Activated CD4-positive, alpha-beta T cell treated with anti-CD3 and anti-CD28 coated beads for 48 hours (primary cell): Measurements from ENCODE around the gene COPA.
A peak's percentile ranks its signal among the peaks of the same experiment; 100 is the strongest.

Source experiments
- DNase-seq: peaks from one replicate; pipeline ENCODE4 v3.0.0-alpha.2; 2020

The COPA gene

GRCh38 chr1:160261893-160262794 lies 80.9 kb downstream of the COPA start, which contains the start of gene DCAF8:
TSS of gene DCAF8 (minus strand) at chr1:160262549. CDS start at chr1:160244008, 18,541 bp downstream.
- DNase-seq = peak; percentile 99

DNA sequence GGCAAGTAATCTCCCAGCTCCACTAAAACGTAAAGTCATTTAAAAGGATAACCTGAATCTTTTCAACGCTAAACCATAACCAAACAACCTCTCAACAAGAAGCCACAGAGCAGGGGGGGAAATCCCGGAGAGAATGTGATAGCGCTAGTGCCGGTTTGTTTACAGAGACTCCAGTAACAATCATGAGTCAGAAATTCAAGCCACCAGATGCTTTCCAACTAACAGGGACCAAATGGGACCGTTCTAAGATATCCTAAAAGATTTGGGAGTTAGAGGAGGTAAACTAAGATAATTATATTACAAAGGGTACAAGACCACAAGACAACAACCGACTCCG lies 81.5 kb downstream of the COPA start:
- peak; percentile 81 for DNase-seq

DNA sequence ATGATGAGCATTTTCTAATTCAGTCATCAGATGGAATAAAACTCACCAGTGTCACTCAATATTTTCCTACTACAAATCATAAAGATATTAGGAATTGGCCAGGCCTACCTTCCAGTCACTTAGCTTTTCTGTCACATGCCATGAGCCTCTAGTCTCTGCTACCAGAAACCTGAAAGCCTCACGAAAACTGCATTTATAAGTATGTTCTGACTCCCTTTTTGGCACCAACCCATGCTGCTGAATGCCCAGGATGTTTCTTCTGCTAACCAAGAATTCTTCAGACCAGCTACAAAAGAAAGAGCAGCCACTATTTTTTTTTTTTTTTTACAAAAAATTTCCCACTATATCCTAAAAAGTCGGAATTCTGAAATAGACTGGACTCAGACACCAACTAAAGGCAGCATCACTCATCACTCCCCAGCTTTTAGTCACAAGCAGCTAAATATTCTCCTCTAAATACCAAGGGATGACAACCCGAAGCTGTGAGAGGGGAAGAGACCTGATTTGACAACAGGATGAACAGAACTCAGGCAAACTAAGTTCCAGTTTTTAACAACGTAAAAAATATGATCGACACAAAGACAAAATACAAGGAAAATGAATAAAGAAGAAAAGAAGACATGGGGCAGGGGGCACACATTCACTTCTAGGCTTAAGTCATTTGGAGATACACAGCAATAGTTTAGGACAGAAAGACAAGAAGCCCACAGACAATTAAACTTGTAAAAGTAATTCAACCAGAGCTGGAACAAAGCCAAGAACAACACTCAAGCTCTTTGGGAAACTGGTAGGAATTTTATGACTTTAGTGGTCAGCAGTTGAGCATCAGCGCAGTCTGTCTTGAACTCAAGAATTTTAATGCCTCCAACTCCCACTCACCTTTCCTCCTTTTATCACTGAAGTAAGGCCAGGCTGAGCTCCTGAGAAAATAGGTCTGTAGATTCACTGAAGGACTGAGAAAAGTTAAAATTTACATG lies 82.4 kb downstream of the COPA start:
- no peak for DNase-seq

- DNase-seq = no peak
Observed at GRCh38 chr1:160258177-160258798, 84.8 kb downstream of the COPA start.

DNA sequence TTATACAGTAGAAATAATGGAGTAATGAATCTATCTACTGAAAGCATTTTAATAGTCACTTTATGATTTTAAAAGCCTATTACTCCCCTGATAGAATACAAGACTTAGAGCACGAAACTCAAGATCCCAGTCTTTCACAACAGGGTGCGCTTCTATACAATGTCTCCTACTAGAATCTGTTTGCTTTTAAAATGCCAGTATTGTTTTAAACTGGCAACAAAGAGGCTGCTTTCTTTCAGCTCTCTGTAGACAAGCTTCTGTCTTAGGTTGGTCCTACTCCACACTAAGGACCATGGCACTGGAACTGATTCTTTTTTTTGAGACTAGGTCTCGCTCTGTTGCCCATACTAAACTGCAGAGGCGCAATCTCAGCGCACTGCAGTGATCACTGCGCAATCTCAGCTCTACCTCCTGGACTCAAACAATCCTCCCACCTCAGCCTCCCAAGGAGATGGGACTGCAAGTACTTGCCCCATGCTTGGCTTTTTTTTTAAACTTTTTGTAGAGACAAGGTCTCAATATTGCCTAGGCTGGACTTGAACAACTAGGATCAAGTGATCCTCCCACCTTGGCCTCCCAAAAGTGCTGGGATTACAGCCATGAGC lies 85.5 kb downstream of the COPA start:
- DNase-seq = no peak

- no peak for DNase-seq
Observed at GRCh38 chr1:160256396-160257046, 86.5 kb downstream of the COPA start.

DNA sequence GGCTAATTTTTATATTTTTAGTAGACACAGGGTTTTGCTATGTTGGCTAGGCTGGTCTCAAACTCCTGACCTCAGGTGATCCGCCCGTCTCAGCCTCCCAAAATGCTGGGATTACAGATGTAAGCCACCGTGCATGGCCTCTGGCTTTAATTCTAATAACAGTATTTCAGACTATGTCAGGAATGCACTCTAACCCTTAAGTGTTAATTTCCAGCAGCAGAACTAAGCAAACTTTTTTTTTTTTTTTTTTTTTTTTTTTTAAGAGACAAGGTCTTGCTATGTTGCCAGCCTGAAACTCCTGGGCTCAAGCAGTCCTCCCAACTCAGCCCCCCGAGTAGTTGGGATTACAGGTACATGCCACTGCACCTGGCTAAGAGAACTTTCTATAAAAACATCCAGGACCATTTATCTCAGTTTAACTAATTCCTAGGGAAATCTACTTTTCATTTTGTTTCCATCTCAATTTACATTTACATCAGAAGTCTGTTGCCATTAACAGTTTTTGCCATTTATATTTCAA lies 87.2 kb downstream of the COPA start:
- DNase-seq = no peak

GRCh38 chr1:160251687-160252526 lies 91.1 kb downstream of the COPA start:
- peak; percentile 58 for DNase-seq

DNA sequence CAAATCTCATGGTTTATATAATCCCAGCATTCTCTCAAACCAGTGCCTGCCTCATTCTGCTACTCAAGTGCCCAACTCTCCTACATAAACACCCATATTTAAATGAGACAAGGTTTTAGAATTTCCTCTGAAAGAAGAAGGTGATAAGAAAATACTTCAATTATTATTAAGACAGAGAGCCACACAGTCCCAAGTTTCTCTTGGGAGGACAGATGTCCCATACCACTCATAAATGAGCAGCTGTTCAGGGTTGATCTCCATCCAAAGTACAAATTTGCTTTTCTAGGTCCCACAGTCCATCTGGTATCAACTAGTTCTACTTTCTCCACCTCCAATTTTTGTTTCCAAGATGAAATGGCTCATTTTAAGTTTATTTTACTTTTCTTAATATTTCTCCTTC lies 92.0 kb downstream of the COPA start:
- DNase-seq = no peak

DNA sequence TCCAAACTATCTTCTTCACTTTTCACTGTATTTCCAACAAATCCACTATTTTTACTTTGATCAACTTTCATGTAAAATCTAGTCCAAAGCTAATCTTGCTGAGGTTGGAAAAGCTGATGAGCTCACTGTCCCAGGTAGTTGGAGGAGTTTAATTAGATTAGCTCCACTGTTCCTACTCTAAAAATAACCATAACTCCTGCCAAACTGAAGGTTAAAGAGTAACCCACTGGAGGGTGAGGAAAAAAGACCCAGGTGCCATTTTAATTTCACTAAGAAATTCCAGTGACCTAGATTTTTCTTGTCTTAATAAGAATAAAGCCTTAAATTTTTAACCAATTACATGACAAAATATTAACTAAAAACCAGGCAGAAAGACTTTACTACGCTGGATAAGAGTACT lies 96.0 kb downstream of the COPA start:
- DNase-seq = no peak

GRCh38 chr1:160245434-160245833 lies 97.6 kb downstream of the COPA start:
- DNase-seq = no peak

DNA sequence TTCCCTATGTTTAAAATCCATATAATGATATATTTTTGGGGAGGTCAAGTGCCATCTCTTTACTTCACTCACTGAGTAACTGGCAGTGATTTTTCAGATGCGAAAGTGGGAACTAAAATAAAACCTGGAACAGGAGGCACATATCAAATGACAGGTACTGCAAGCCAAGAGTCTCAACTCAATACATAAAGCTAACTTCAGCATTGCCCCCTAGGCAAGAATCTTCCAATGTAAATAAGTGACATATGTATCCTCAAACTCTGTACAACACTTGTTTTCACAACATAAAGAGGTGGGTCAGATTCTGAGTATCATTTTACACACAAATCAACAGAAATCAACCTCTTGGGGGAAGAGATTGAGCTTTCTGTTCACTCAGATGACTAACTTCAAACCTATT lies 98.8 kb downstream of the COPA start:
- no peak for DNase-seq

GRCh38 chr1:160243767-160244166 lies 99.3 kb downstream of the COPA start:
- DNase-seq = no peak

DNA sequence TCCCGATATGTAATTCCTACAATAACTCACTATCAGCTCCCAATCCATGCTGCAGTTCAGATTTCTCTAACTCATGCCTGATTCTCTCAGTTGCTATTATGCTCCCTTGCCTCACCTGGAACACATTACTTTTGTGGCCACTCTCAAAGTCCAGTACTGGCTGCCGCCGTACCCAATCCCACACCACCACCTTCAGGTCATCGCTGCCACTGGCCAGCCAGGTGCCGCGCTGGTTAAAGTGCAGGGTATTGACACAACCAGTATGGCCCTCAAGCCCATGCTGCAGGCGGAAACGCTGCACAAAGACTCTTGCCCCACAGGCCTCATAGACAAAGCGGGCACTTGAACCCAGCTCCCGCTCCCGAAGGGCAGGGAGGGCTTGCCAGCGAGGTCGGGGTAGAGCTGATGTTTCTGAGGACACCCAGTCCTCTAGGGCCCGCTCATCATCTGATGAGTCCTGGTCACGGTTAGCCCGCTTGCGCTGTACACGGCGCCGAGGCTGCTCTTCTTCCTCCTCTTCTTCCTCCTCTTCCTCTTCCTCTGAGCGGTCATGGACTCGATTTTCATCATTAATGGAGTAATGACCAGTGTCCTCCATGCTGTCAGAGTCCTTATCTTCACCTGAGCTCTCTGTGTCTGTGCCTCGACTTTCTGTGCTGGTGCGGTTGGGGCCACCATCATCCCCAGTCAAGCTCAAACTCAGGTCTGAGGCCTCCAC lies 103.3 kb downstream of the COPA start:
- DNase-seq = no peak
